RWPE2 (cell line): Measurements from ENCODE around the gene PRKCI.
"Not testable (repeated sequence)": the region's sequence is repeated elsewhere in the genome, so short reads cannot be mapped to it uniquely, and the experiment has no call there.

ENCODE experiments used
- ATAC-seq: fragments of 200-7000 bp; cut with Tn5 transposase; 3 replicates; pipeline ENCODE4 v1.9.1; 2021; ENCODE audit warnings: low read depth
- DNase-seq: peaks from one replicate; pipeline ENCODE4 v3.0.0-alpha.2; 2020; ENCODE audit warnings: low spot score
- H3K27ac ChIP-seq: fragments of 450-650 bp; 2 replicates; pipeline ENCODE4 v1.5.1; 2017; ENCODE audit warnings: mild to moderate bottlenecking; ENCODE audit not compliant: poor library complexity, severe bottlenecking
- H3K27me3 ChIP-seq: fragments of 250-450 bp; sonication (Bioruptor Pico); 2 replicates; pipeline ENCODE4 v1.5.1; 2021; ENCODE audit warnings: mild to moderate bottlenecking, moderate library complexity; ENCODE audit not compliant: insufficient read depth, poor library complexity, severe bottlenecking
- H3K36me3 ChIP-seq: fragments of 250-450 bp; sonication (Bioruptor Pico); 2 replicates; pipeline ENCODE4 v1.5.1; 2020; ENCODE audit warnings: low read depth, mild to moderate bottlenecking, moderate library complexity
- H3K4me1 ChIP-seq: fragments of 250-450 bp; sonication (Bioruptor Pico); 2 replicates; pipeline ENCODE4 v1.5.1; 2021; ENCODE audit warnings: mild to moderate bottlenecking, moderate library complexity; ENCODE audit not compliant: insufficient read depth, poor library complexity, severe bottlenecking
- H3K4me3 ChIP-seq: fragments of 250-450 bp; sonication (Bioruptor Pico); 2 replicates; pipeline ENCODE4 v1.5.1; 2021; ENCODE audit warnings: mild to moderate bottlenecking, moderate library complexity; ENCODE audit not compliant: severe bottlenecking
- H3K9me3 ChIP-seq: fragments of 250-450 bp; sonication (Bioruptor Pico); 2 replicates; pipeline ENCODE4 v1.5.1; 2021; ENCODE audit warnings: mild to moderate bottlenecking, moderate library complexity; ENCODE audit not compliant: severe bottlenecking
- CTCF ChIP-seq: fragments of 450-650 bp; IDR thresholded peaks from one replicate; pipeline ENCODE4 v1.5.1; 2017; ENCODE audit warnings: mild to moderate bottlenecking, moderate library complexity; ENCODE audit not compliant: poor library complexity, severe bottlenecking

PRKCI gene

GRCh38 chr3:170180908-170181885, 41.0 kb upstream of the PRKCI start, which contains the start of gene PHC3:
Gene PHC3, minus strand, starts transcription at chr3:170181733. Its CDS starts 18 bp downstream, at chr3:170181715.
- H3K27me3 ChIP-seq: no peaks in the 10 kb centered on the region
- H3K36me3 ChIP-seq: peaks cover 34% of the 10 kb centered on the region
- ATAC-seq: peak; percentile 77
- peak within 1 kb of the TSS; percentile 61 for H3K27ac ChIP-seq
- peak within 1 kb of the TSS; percentile 92 for H3K4me3 ChIP-seq
- H3K9me3 ChIP-seq: no peaks in the 10 kb centered on the region
- no peak for TF ChIP-seq CTCF
- peaks cover 3% of the 10 kb centered on the region for H3K4me1 ChIP-seq
- peak; percentile 85 for DNase-seq

GRCh38 chr3:170189398-170190256, 32.6 kb upstream of the PRKCI start:
- no peak overlapping the region for H3K4me3 ChIP-seq
- H3K4me1 ChIP-seq: no peaks in the 10 kb centered on the region
- H3K27me3 ChIP-seq: no peaks in the 10 kb centered on the region
- DNase-seq: no peak
- peak; percentile 47 for TF ChIP-seq CTCF
- ATAC-seq: peak; percentile 42
- H3K36me3 ChIP-seq: no peaks in the 10 kb centered on the region
- no peak overlapping the region for H3K27ac ChIP-seq
- H3K9me3 ChIP-seq: no peaks in the 10 kb centered on the region

- ATAC-seq, H3K27ac ChIP-seq, H3K9me3 ChIP-seq, DNase-seq, H3K4me1 ChIP-seq, H3K27me3 ChIP-seq, H3K4me3 ChIP-seq, H3K36me3 ChIP-seq: not testable (repeated sequence)
Observed at GRCh38 chr3:170195759-170196158, 26.5 kb upstream of the PRKCI start.

- TF ChIP-seq CTCF: no peak
- ATAC-seq (peak; percentile 100), DNase-seq (no peak)
- Histone ChIP-seq H3K9me3 (no peaks in the 10 kb centered on the region), H3K36me3 (no peaks in the 10 kb centered on the region), H3K27me3 (no peaks in the 10 kb centered on the region), H3K27ac (no peak overlapping the region), H3K4me3 (no peak overlapping the region), H3K4me1 (peaks cover 9% of the 10 kb centered on the region)
Observed at GRCh38 chr3:170196833-170197232, 25.4 kb upstream of the PRKCI start.

- Histone ChIP-seq H3K4me3 (no peak overlapping the region), H3K27ac (no peak overlapping the region), H3K4me1 (peaks cover 9% of the 10 kb centered on the region), H3K36me3 (no peaks in the 10 kb centered on the region), H3K27me3 (no peaks in the 10 kb centered on the region), H3K9me3 (no peaks in the 10 kb centered on the region)
- no peak for DNase-seq
- ATAC-seq: no peak
- TF ChIP-seq CTCF: no peak
Observed at GRCh38 chr3:170200987-170201386, 21.2 kb upstream of the PRKCI start.
